Measurements from ENCODE around the gene DNAJA2.

- TF ChIP-seq CTCF (IDR thresholded peaks at IDR 0.05; ENCODE audit: extremely low read depth in 1 of 2, insufficient read depth in 1 of 2, low read depth in 1 of 2, low read length in 2 of 2): no peak
- TF ChIP-seq POLR2A (IDR thresholded peaks at IDR 0.05; ENCODE audit: low read depth, low read length): no peak
Measured at GRCh38 chr16:46954562-46954961, 18.9 kb downstream of the DNAJA2 start.
